Lower leg skin (tissue), 4 donors: ENCODE measurements around the gene PRRX1. TPM values are rescaled to one million over a fixed set of nuclear protein-coding genes. Genes with fewer than 3 reads are reported as not detected.

Experiments used
- DNase-seq, 2 donors: peaks; one replicate each; pipeline ENCODE4 v3.0.0-alpha.2; 2019; ENCODE audit warnings: low spot score in 2 of 2
- H3K4me3 ChIP-seq: fragments of 200-600 bp; sonication (generic); 2 replicates; pipeline ENCODE4 v1.5.1; 2017; ENCODE audit warnings: mild to moderate bottlenecking, low read depth; ENCODE audit not compliant: poor library complexity, severe bottlenecking
- CTCF ChIP-seq, 3 donors: fragments of 450-650 bp; IDR thresholded peaks; one replicate each; pipeline ENCODE4 v1.5.1; 2016; ENCODE audit warnings: antibody characterized with exemption in 3 of 3, mild to moderate bottlenecking in 3 of 3, moderate library complexity in 2 of 3
- POLR2A ChIP-seq, 2 donors: fragments of 450-650 bp; IDR thresholded peaks; one replicate each; pipeline ENCODE4 v1.6.1; 2016 to 2017; ENCODE audit warnings: antibody characterized with exemption in 2 of 2, mild to moderate bottlenecking in 1 of 2, moderate library complexity in 1 of 2
- WGBS, 2 donors: methylation state at CpG; one replicate each; pipeline ENCODE4 v1.1.5; 2018; 5-methylcytosine and 5-hydroxymethylcytosine counted together
- intact Hi-C: fragments of 100-400 bp; cut with DNase I; formaldehyde crosslinking; loops from one replicate; pipeline ENCODE4 v1.15.0; 2023; ENCODE audit warnings: low total_unique reads
- total RNA-seq, 4 donors: library from RNA; depleted of rRNA; stranded (reverse); fragments of >200 nt; gene quantifications; one replicate each; pipeline ENCODE4 v1.1.0, GENCODE V29; 2016

Gene PRRX1
- total RNA-seq, 4 donors from 2014 or later, result 7.5 to 32.7 (median 19.8) TPM

GRCh38 chr1:170770254-170770653 is 106.3 kb downstream of the PRRX1 start:
- no peak overlapping the region for H3K4me3 ChIP-seq
- TF ChIP-seq CTCF (IDR thresholded peaks at IDR 0.05) (no peak), POLR2A (IDR thresholded peaks at IDR 0.05) (no peak)
- intact Hi-C loops, result no loop called here
- DNase-seq, result no peak

- no peak for DNase-seq
- WGBS, 2 donors, result 55 to 62% methylated on average over 3 of the region's 3 CpGs
- intact Hi-C loops, result no loop called here
- TF ChIP-seq POLR2A (IDR thresholded peaks at IDR 0.05), result no peak
- TF ChIP-seq CTCF (IDR thresholded peaks at IDR 0.05), result no peak
- no peak overlapping the region for H3K4me3 ChIP-seq
These were observed 112.3 kb downstream of the PRRX1 start for GRCh38 chr1:170776252-170776651.

GRCh38 chr1:170776777-170777176 is 112.8 kb downstream of the PRRX1 start:
- WGBS, 2 donors, result 53 to 64% methylated on average over 3 of the region's 3 CpGs
- H3K4me3 ChIP-seq, result no peak overlapping the region
- DNase-seq, result no peak
- intact Hi-C loops, result no loop called here
- TF ChIP-seq CTCF (IDR thresholded peaks at IDR 0.05), result no peak
- TF ChIP-seq POLR2A (IDR thresholded peaks at IDR 0.05), result no peak

Other genes with a start within 250 kb of the PRRX1 start
- gene GORAB, start 132.0 kb upstream of the PRRX1 start, total RNA-seq, result 1 to 10 TPM; 3.7 to 8.5 (median 5.0) TPM